Hepatocyte (in vitro differentiated cells): ENCODE results near the gene TTLL5.

Source experiments
- EZH2 ChIP-seq: fragments of 200-600 bp; sonication (generic); IDR thresholded peaks from 2 replicates; pipeline ENCODE4 v1.6.1; 2016; ENCODE audit warnings: antibody characterized with exemption, mild to moderate bottlenecking, borderline replicate concordance
- TF ChIP-seq, protein P1 (sequence below): fragments of 200-600 bp; sonication (generic); IDR thresholded peaks from 2 replicates; pipeline ENCODE4 v1.5.1; 2016; ENCODE audit warnings: antibody characterized with exemption, mild to moderate bottlenecking; ENCODE audit not compliant: poor library complexity

DNA sequence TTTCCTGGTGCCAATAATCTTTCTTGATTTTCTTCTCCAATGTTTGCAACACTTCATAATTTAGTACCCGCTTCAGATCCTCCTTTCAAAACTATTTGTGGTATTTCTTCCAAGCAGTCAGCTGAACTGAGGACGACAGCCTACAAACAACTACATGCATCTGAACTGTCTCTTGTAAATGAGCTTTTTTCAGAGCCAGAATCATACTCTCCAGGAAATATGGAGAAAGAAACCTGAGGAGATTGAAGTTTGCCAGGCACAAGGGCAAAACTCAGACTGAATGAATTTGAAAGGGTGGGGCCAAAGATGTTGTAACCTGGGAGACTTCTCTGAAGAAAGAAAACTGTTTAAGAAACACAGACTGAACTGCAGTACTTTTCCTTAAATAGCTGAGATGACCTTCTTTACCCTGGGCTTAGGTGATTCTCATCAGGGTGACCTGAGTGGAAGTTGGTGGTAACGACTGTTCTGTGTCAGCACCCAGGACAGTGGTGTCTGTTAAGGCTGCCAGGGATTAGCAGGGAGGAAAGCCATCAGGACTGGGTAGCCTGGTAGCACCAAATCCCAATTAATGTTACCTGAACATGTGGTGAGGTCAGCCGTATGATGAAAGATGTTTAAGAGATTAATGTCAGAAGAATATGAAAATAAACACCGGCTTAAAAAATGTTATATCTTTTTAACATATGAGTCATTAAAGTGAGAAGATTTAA is 225.7 kb downstream of the TTLL5 start:
- TF ChIP-seq, protein P1, sequence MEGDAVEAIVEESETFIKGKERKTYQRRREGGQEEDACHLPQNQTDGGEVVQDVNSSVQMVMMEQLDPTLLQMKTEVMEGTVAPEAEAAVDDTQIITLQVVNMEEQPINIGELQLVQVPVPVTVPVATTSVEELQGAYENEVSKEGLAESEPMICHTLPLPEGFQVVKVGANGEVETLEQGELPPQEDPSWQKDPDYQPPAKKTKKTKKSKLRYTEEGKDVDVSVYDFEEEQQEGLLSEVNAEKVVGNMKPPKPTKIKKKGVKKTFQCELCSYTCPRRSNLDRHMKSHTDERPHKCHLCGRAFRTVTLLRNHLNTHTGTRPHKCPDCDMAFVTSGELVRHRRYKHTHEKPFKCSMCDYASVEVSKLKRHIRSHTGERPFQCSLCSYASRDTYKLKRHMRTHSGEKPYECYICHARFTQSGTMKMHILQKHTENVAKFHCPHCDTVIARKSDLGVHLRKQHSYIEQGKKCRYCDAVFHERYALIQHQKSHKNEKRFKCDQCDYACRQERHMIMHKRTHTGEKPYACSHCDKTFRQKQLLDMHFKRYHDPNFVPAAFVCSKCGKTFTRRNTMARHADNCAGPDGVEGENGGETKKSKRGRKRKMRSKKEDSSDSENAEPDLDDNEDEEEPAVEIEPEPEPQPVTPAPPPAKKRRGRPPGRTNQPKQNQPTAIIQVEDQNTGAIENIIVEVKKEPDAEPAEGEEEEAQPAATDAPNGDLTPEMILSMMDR = no peak
- no peak for TF ChIP-seq EZH2
